ENCODE measurements around the gene CHIC2. TPM values are rescaled to one million over a fixed set of nuclear protein-coding genes. Genes with fewer than 3 reads are reported as not detected.

The CHIC2 gene
- total RNA-seq, 1 experiment from 2014 or later, result 11.0 TPM

- Mint-ChIP-seq H3K27me3 (ENCODE audit: low read depth) (peaks cover 32% of the 10 kb centered on the region), H3K4me1 (no peaks in the 10 kb centered on the region), H3K4me3 (no peak overlapping the region), H3K27ac (no peak overlapping the region), H3K9me3 (no peaks in the 10 kb centered on the region), H3K36me3 (no peaks in the 10 kb centered on the region)
- TF ChIP-seq NFE2L1 (CRISPR knock-in tag; IDR thresholded peaks at IDR 0.05) (no peak), HMGA2 (CRISPR knock-in tag; IDR thresholded peaks at IDR 0.05) (no peak), GRHL2 (CRISPR knock-in tag; IDR thresholded peaks at IDR 0.05; ENCODE audit: insufficient replicate concordance, severe bottlenecking) (no peak), CTCF (IDR thresholded peaks at IDR 0.05) (no peak), RELA (CRISPR knock-in tag; IDR thresholded peaks at IDR 0.05; ENCODE audit: borderline replicate concordance) (no peak), ZNF121 (CRISPR knock-in tag; IDR thresholded peaks at IDR 0.05) (no peak), HMGXB4 (CRISPR knock-in tag; IDR thresholded peaks at IDR 0.05) (no peak), ZNF423 (CRISPR knock-in tag; IDR thresholded peaks at IDR 0.05) (no peak), JAZF1 (CRISPR knock-in tag; IDR thresholded peaks at IDR 0.05) (no peak), ZNF263 (CRISPR knock-in tag; IDR thresholded peaks at IDR 0.05; ENCODE audit: low read depth) (no peak), ELF4 (CRISPR knock-in tag; IDR thresholded peaks at IDR 0.05; ENCODE audit: low read depth) (no peak), ZNF512 (CRISPR knock-in tag; IDR thresholded peaks at IDR 0.05; ENCODE audit: borderline replicate concordance) (no peak), ZSCAN18 (CRISPR knock-in tag; IDR thresholded peaks at IDR 0.05) (no peak), GABPB1 (CRISPR knock-in tag; IDR thresholded peaks at IDR 0.05) (no peak)
- TF ChIP-seq, protein P1, sequence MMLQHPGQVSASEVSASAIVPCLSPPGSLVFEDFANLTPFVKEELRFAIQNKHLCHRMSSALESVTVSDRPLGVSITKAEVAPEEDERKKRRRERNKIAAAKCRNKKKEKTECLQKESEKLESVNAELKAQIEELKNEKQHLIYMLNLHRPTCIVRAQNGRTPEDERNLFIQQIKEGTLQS (CRISPR knock-in tag; conservative IDR thresholded peaks at IDR 0.05), result no peak
- no peak for ATAC-seq
- POLR2A ChIA-PET, result interaction anchor here (0.9 kb wide), 1 partner anchor 170 kb away, joined by 3 read pairs; no protein-coding TSS in a partner anchor
- DNase-seq (ENCODE audit: low spot score), result no peak
- CTCF ChIA-PET, result interaction anchor here (1.0 kb wide), 1 partner anchor 147 kb away, joined by 3 read pairs; no protein-coding TSS in a partner anchor
Measured at GRCh38 chr4:54085284-54085683, 20.9 kb upstream of the CHIC2 start.

- H3K27ac Mint-ChIP-seq, result no peak overlapping the region
- no peaks in the 10 kb centered on the region for H3K9me3 Mint-ChIP-seq
- ATAC-seq (no peak), DNase-seq (ENCODE audit: low spot score) (no peak)
- no peak overlapping the region for H3K4me3 Mint-ChIP-seq
- no peaks in the 10 kb centered on the region for H3K36me3 Mint-ChIP-seq
- CTCF ChIA-PET, result no interaction called here
- POLR2A ChIA-PET, result no interaction called here
- peaks cover 12% of the 10 kb centered on the region for H3K27me3 Mint-ChIP-seq (ENCODE audit: low read depth)
- H3K4me1 Mint-ChIP-seq, result no peaks in the 10 kb centered on the region
- no peak for TF ChIP-seq GABPB1 (CRISPR knock-in tag; IDR thresholded peaks at IDR 0.05)
- no peak for TF ChIP-seq OVOL2 (CRISPR knock-in tag; IDR thresholded peaks at IDR 0.05; ENCODE audit: borderline replicate concordance)
- TF ChIP-seq, protein P2, sequence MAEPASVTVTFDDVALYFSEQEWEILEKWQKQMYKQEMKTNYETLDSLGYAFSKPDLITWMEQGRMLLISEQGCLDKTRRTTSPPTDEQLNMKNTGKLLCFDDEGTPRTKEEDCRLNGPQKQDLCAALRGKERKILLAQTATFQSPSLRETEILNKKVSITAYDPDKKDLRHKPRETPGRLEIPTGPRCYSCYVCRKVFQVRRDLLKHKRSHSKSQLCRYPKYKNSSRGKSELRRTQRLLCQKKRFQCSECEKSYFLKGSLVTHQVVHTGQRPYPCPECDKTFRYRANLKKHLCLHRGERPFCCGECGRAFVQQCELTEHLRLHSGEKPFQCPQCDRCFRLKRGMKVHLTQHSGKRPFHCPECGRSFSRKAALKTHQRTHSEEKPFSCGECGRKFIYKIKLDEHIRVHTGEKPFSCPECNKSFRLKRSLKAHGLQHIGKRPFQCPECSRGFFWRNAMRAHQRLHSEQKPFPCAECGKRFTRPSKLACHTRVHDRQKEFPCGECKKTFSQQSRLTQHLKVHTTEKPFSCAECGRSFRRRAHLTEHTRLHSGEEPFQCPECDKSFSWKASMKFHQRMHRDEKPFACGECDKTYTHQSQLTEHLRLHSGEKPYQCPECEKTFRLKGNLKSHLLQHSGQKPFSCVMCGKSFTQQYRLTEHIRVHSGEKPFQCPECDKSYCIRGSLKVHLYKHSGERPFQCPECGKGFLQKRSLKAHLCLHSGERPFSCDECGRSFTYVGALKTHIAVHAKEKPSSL (CRISPR knock-in tag; conservative IDR thresholded peaks at IDR 0.05), result no peak
- no peak for TF ChIP-seq MYBL2 (CRISPR knock-in tag; IDR thresholded peaks at IDR 0.05)
- TF ChIP-seq CREM (CRISPR knock-in tag; IDR thresholded peaks at IDR 0.05), result no peak
- no peak for TF ChIP-seq SOX15 (CRISPR knock-in tag; IDR thresholded peaks at IDR 0.05)
- TF ChIP-seq, protein P3, sequence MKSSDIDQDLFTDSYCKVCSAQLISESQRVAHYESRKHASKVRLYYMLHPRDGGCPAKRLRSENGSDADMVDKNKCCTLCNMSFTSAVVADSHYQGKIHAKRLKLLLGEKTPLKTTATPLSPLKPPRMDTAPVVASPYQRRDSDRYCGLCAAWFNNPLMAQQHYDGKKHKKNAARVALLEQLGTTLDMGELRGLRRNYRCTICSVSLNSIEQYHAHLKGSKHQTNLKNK (CRISPR knock-in tag; IDR thresholded peaks at IDR 0.05), result no peak
- TF ChIP-seq MXD4 (CRISPR knock-in tag; IDR thresholded peaks at IDR 0.05; ENCODE audit: borderline replicate concordance), result no peak
- no peak for TF ChIP-seq JAZF1 (CRISPR knock-in tag; IDR thresholded peaks at IDR 0.05)
- TF ChIP-seq NFYB (CRISPR knock-in tag; conservative IDR thresholded peaks at IDR 0.05; ENCODE audit: low read depth), result no peak
Measured at GRCh38 chr4:54082168-54082567, 17.8 kb upstream of the CHIC2 start.

Measured in WTC11 (cell line).